HG03460 (cell line): ENCODE results near the gene PCDHGC4.

ENCODE experiments used
- ATAC-seq: cut with Tn5 transposase; IDR thresholded peaks from one replicate; pipeline ENCODE4 v1.9.1; 2021; ENCODE audit not compliant: unreplicated experiment

Gene PCDHGC4

DNA sequence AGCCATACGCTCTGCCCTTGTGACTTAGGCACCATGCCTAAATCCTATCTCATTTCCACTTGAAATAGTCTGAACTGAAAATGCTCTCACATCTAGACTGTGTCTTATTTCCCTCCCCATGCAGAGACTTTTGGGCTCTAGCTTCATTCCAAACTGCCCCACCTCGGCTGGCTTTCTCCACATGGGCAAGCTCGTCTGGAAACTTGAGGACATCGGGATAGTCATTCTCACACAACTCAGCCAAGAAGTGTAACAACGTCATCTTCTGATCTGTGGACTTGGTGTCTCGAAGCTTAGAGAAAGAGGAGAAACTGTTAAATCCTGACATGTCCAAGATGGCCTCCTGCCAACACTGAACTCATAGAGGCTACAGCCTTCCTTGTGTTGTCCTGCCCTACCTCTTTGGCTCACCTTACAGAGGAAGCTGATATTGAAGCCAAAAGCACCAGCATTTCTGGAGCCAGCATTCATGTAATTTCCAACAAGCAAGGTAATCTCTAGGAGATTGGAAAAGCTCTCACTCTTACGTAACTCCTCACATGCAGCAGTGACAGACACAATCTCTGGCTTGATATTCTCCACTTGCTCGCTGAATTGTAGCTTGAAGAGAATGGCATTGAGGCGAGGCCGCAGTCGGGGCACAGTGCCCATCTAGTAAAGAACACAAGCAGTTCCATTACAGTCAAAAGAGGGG is 43.6 kb downstream of the PCDHGC4 start:
- no peak for ATAC-seq

GRCh38 chr5:141529002-141529401 is 44.2 kb downstream of the PCDHGC4 start:
- peak; percentile 45 for ATAC-seq

GRCh38 chr5:141529873-141530272 is 45.0 kb downstream of the PCDHGC4 start:
- ATAC-seq: no peak

GRCh38 chr5:141532726-141533125 is 47.9 kb downstream of the PCDHGC4 start:
- no peak for ATAC-seq

GRCh38 chr5:141533897-141534296 is 49.1 kb downstream of the PCDHGC4 start:
- no peak for ATAC-seq

DNA sequence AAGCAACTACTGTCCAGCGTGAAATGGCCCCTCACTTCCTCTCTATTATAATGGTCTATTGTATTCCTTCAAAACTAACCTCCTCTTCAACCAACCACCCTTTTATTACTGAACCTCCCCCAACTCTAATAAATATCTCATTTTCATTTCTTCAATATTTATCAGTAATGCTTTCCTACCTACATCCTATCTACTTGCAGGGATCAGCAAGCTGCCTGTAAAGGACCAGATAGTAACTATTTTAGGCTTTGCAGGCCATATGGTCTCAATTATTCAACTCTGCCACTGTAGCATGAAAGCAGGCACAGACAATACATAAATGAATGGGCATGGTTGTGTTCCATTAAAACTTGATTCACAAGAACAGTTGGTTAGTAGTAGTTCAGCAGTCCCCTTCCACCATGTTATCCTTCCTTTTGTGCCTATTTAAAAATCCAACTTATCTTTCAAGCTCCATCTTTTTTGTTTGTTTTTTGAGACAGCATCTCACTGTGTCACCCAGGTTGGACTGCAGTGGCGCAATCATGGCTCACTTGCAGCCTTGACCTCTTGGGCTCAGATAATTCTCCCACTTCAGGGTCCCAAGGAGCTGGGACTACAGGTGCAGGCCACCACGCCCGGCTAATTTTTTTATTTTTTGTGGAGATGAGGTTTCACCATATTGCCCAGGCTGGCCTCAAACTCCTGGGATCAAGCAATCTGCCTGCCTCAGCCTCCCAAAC is 49.8 kb downstream of the PCDHGC4 start:
- ATAC-seq: no peak
